A673 (cell line): Measurements from ENCODE around the gene WDR55. TPM values are rescaled to one million over a fixed set of nuclear protein-coding genes. Genes with fewer than 3 reads are reported as not detected.

Experiments
- BruUV-seq: library from RNA; stranded (reverse); fragments of 400-500 nt; replicated peaks from 2 replicates; lab custom pipeline; 2021; lab: Mats Ljungman, UMichigan
- CTCF ChIA-PET: fragments of 300-600 bp; sonication (Branson Sonifier 250); formaldehyde crosslinking; loops from one replicate; lab custom pipeline; 2022; ENCODE audit warnings: antibody characterized with exemption; lab: Charles Lee
- POLR2A ChIA-PET: fragments of 300-600 bp; sonication (Branson Sonifier 250); formaldehyde crosslinking; loops from one replicate; lab custom pipeline; 2022; ENCODE audit warnings: antibody characterized with exemption; ENCODE audit not compliant: low non-redundant PET; lab: Charles Lee
- DNase-seq: peaks from one replicate; pipeline ENCODE4 v3.0.0-alpha.2; 2015; ENCODE audit warnings: low spot score
- H3K27ac ChIP-seq: fragments of 200-600 bp; sonication (generic); 2 replicates; pipeline ENCODE4 v1.5.1; 2016; ENCODE audit warnings: mixed run types, low read depth, mild to moderate bottlenecking, mixed read lengths, antibody characterized with exemption, low read length; ENCODE audit not compliant: poor library complexity, severe bottlenecking
- H3K27me3 ChIP-seq: fragments of 200-600 bp; sonication (generic); replicated peaks from 2 replicates; pipeline ENCODE4 v1.6.1; 2017; ENCODE audit warnings: mixed run types, low read depth, mild to moderate bottlenecking, mixed read lengths, antibody characterized with exemption, low read length; ENCODE audit not compliant: insufficient read depth, poor library complexity
- H3K36me3 ChIP-seq: fragments of 200-600 bp; sonication (generic); 2 replicates; pipeline ENCODE4 v1.6.1; 2016; ENCODE audit warnings: mixed run types, mild to moderate bottlenecking, mixed read lengths, antibody characterized with exemption, low read length; ENCODE audit not compliant: insufficient read depth, poor library complexity, severe bottlenecking
- H3K4me1 ChIP-seq: fragments of 200-600 bp; sonication (generic); 2 replicates; pipeline ENCODE4 v1.6.1; 2017; ENCODE audit warnings: mixed run types, mild to moderate bottlenecking, mixed read lengths, antibody characterized with exemption, low read length; ENCODE audit not compliant: insufficient read depth, poor library complexity, severe bottlenecking
- H3K4me3 ChIP-seq: fragments of 200-600 bp; sonication (generic); 2 replicates; pipeline ENCODE4 v1.5.1; 2016; ENCODE audit warnings: low read depth, mixed run types, mild to moderate bottlenecking, mixed read lengths, low read length; ENCODE audit not compliant: poor library complexity, severe bottlenecking
- H3K9me3 ChIP-seq: fragments of 200-600 bp; sonication (generic); 2 replicates; pipeline ENCODE4 v1.6.1; 2016; ENCODE audit warnings: mixed run types, low read depth, mild to moderate bottlenecking, mixed read lengths, antibody characterized with exemption, low read length; ENCODE audit not compliant: poor library complexity, severe bottlenecking
- EZH2 ChIP-seq: fragments of 200-600 bp; sonication (generic); IDR thresholded peaks from 2 replicates; pipeline ENCODE4 v1.6.1; 2017; ENCODE audit warnings: borderline replicate concordance, low read depth, mild to moderate bottlenecking, mixed read lengths, antibody characterized with exemption, low read length; ENCODE audit not compliant: poor library complexity, severe bottlenecking
- intact Hi-C: fragments of 100-400 bp; cut with micrococcal nuclease; formaldehyde crosslinking; loops from one replicate; pipeline ENCODE4 v1.10.0; 2022; ENCODE audit not compliant: unreplicated experiment
- total RNA-seq: library from RNA; stranded (reverse); gene quantifications from 2 replicates; pipeline ENCODE4 v1.2.3, GENCODE V29; 2021
- TF ChIP-seq, protein P1 (sequence below): fragments of 300-800, 200-600 bp; sonication (generic); conservative IDR thresholded peaks from 2 replicates; pipeline ENCODE4 v1.5.1; 2017; ENCODE audit warnings: low read depth, mild to moderate bottlenecking, antibody characterized with exemption, low read length, moderate library complexity, mixed read lengths

Gene WDR55
- total RNA-seq, 1 experiment from 2014 or later = 33.2 TPM

DNA sequence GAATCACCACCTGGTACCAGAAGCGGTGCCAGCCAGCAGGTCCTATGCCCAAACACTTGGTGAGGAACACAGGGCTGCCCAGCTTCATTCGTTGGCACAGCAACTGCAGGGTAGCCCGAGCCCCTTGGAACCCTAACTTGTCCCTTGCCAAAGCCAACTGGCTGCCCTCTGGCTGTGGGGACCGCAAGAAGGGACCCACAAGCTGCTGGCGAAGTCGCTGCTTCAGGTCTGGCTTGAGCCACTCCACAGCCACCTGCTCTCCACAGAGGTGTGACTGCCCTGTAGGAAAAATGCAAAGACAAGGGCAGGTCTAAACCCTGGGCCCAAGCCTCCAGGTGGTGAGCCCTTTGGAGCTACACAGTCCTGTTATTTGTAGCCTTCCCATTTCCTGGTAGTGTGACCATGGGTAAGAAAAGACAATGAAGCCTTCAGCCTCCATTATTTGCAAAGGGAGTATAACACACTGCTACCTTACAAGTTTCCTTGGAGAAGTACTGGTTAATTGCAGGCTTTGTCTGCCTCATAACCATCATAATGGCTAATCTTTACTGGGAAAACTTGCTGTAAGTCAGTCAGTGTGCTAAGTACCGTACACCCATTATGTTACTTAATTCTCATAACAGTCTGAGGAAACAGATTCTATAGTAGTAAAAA is 6.9 kb downstream of the WDR55 start:
- H3K4me1 ChIP-seq = peaks cover 2% of the 10 kb centered on the region
- CTCF ChIA-PET = no interaction called here
- H3K4me3 ChIP-seq = no peak overlapping the region

DNA sequence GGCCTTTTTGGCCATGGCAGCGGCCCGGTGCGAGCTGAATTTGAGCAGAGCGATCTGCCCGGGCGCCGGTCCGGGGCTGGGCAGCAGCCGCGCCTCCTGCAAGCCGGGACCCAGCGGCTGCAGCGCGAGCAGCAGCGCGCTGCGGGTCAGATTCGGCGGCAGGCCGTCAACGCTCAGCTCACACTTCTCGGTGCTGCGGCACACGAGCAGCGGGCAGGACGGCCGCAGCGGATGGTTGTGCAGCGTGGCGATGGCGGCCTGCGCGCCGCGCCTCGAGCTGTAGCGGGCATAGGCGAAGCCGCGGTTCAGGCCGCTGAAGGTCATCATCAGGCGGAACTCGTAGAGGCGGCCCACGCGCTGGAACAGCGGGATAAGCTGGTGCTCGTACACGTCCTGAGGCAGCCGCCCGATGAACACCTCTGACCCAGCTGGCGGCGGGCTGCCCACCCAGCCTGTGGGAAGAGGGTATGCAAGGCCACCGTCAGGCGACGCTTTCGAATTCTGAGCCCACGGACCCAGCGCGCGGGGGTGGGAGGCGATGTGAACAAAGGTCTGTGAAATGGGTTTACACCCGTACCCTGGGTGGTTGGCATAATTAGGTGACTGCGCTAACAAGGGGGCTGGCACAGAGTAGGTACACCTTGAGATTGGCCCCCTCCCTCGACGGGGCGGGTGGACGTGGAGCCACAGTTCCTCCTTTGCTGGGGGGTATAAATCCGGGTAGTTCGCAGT is 7.9 kb downstream of the WDR55 start:
- Histone ChIP-seq H3K4me1 (no peaks in the 10 kb centered on the region), H3K4me3 (no peak overlapping the region), H3K27ac (no peak overlapping the region), H3K36me3 (peaks cover 92% of the 10 kb centered on the region), H3K27me3 (no peaks in the 10 kb centered on the region), H3K9me3 (no peaks in the 10 kb centered on the region)
- BruUV-seq = no TSS peak
- ChIA-PET POLR2A (no interaction called here), CTCF (no interaction called here)
- intact Hi-C loops = no loop called here
- no peak for DNase-seq
- no peak for TF ChIP-seq EZH2
- TF ChIP-seq, protein P1, sequence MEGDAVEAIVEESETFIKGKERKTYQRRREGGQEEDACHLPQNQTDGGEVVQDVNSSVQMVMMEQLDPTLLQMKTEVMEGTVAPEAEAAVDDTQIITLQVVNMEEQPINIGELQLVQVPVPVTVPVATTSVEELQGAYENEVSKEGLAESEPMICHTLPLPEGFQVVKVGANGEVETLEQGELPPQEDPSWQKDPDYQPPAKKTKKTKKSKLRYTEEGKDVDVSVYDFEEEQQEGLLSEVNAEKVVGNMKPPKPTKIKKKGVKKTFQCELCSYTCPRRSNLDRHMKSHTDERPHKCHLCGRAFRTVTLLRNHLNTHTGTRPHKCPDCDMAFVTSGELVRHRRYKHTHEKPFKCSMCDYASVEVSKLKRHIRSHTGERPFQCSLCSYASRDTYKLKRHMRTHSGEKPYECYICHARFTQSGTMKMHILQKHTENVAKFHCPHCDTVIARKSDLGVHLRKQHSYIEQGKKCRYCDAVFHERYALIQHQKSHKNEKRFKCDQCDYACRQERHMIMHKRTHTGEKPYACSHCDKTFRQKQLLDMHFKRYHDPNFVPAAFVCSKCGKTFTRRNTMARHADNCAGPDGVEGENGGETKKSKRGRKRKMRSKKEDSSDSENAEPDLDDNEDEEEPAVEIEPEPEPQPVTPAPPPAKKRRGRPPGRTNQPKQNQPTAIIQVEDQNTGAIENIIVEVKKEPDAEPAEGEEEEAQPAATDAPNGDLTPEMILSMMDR = no peak

More for the DNA sequence above, 6.9 kb downstream of the WDR55 start:
- POLR2A ChIA-PET = no interaction called here
- H3K9me3 ChIP-seq = no peaks in the 10 kb centered on the region
- no peaks in the 10 kb centered on the region for H3K27me3 ChIP-seq
- no TSS peak for BruUV-seq
- intact Hi-C loops = no loop called here
- no peak for DNase-seq
- TF ChIP-seq, protein P1 = no peak
- TF ChIP-seq EZH2 = no peak
- H3K27ac ChIP-seq = no peak overlapping the region
- H3K36me3 ChIP-seq = peaks cover 88% of the 10 kb centered on the region

DNA sequence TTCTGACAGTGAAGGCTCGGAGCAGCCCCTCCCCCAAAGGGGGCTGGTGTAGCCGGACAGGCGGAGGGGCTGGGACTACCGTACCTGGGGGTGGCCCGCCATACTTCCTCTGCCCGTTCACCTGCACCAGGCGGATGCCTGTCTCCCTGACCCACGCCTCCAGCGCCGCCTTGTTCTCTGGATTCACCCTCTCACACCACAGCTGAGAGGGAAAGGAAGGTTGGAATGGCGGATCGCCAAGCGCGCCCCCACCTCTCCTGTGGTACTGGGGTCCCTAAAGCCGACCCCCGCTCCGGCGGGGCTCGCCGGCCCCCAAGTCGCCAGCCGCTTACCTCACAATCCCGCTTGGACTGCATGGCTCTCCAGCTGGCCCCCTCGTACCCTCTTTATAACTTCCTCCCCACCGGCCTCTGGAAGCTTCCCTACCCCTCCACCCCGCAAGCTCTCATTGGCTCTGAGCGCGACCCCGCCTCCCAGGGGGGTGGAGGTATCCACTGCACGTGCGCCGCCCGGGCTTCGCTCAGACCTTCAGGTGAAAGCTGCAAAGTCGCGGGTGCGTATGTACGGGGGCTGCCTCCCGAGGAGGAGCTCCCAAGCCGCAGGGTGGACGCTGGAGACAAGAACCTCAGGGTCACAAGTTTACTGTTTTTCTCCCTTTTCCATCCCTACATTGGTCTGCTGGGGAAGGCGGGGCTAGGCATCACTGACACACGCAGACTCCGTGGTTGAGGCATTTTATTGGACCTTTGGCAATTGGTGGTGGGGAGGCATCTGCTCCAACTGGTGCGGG is 8.7 kb downstream of the WDR55 start, which contains the start of gene DND1:
DND1 (minus strand) TSS at position 390 of the 790 bp plus-strand sequence; CDS start at position 356, 34 bp downstream.
- no peaks in the 10 kb centered on the region for H3K4me1 ChIP-seq
- no peak within 1 kb of the TSS for H3K27ac ChIP-seq
- peaks cover 85% of the 10 kb centered on the region for H3K36me3 ChIP-seq
- DNase-seq = no peak
- ChIA-PET POLR2A (no interaction called here), CTCF (no interaction called here)
- TF ChIP-seq, protein P1 = no peak
- no peak for TF ChIP-seq EZH2
- H3K4me3 ChIP-seq = no peak within 1 kb of the TSS
- H3K9me3 ChIP-seq = no peaks in the 10 kb centered on the region
- no peaks in the 10 kb centered on the region for H3K27me3 ChIP-seq
- intact Hi-C loops = no loop called here
- BruUV-seq = no TSS peak
